Measurements from ENCODE around the gene SEC61A2. TPM values are rescaled to one million over a fixed set of nuclear protein-coding genes. Genes with fewer than 3 reads are reported as not detected.

Gene SEC61A2
- polyA plus RNA-seq, 1 of the 3 experiments (the other 2 are of a cell fraction): 11.9 TPM

GRCh38 chr10:12150163-12150562 lies 20.7 kb downstream of the SEC61A2 start:
- 72% methylated on average over 4 of the region's 4 CpGs for whole genome bisulfite sequencing (ENCODE audit: low lambda C conversion rate)
- no peak for TF ChIP-seq CTCF (IDR thresholded peaks at IDR 0.05)
- no peak for TF ChIP-seq POLR2AphosphoS5 (IDR thresholded peaks at IDR 0.05; ENCODE audit: low read depth, low read length)
- TF ChIP-seq CHD2 (IDR thresholded peaks at IDR 0.05; ENCODE audit: low read length, partially characterized antibody): no peak
- no peak for TF ChIP-seq JUND (IDR thresholded peaks at IDR 0.05)
- no peak for TF ChIP-seq FOSL2 (IDR thresholded peaks at IDR 0.05; ENCODE audit: borderline replicate concordance, low read depth)
- Histone ChIP-seq H2AFZ (ENCODE audit: low read depth) (no peak overlapping the region), H4K20me1 (ENCODE audit: insufficient read depth) (no peaks in the 10 kb centered on the region), H3K9ac (no peak overlapping the region), H3K4me1 (ENCODE audit: control insufficient read depth in 1 of 2, insufficient read depth in 2 of 2, low read depth in 1 of 2, low read length in 1 of 2) (peaks cover 0 to 2% of the 10 kb centered on the region in 2 experiments; a peak in 2 of 4 replicates), H3K4me3 (ENCODE audit: low read depth in 2 of 2, low read length in 1 of 2) (no peak overlapping the region), H3K9me2 (no peaks in the 10 kb centered on the region), H3K27ac (ENCODE audit: low read depth in 2 of 2, low read length in 1 of 2) (no peak overlapping the region), H3K36me3 (replicated peaks in 1 of 2; ENCODE audit: control insufficient read depth in 1 of 2, insufficient read depth in 2 of 2, low read length in 1 of 2) (peaks cover 19 to 33% of the 10 kb centered on the region in 2 experiments), H3K79me2 (ENCODE audit: insufficient read depth) (no peaks in the 10 kb centered on the region; the same call in 1 of the 2 replicates), H3K4me2 (no peak overlapping the region), H3K27me3 (ENCODE audit: insufficient read depth) (no peaks in the 10 kb centered on the region), H3K9me3 (no peaks in the 10 kb centered on the region; the same call in 1 of the 2 replicates), H3F3A (replicated peaks; ENCODE audit: insufficient read depth) (no peaks in the 10 kb centered on the region)
- POLR2A ChIA-PET: no interaction called here
- CTCF ChIA-PET: interaction anchor here (1.2 kb wide), 1 partner anchor 12 kb away, joined by 3 read pairs; no protein-coding TSS in a partner anchor
- no peak for DNase-seq

- ChIA-PET POLR2A (no interaction called here), CTCF (no interaction called here)
- Histone ChIP-seq H3K27ac (ENCODE audit: low read depth in 2 of 2, low read length in 1 of 2) (peak overlapping the region in 1 of 2 experiments; percentile 58; a peak in 1 of 4 replicates), H4K20me1 (ENCODE audit: insufficient read depth) (no peaks in the 10 kb centered on the region), H2AFZ (ENCODE audit: low read depth) (no peak overlapping the region), H3K27me3 (ENCODE audit: insufficient read depth) (no peaks in the 10 kb centered on the region), H3K36me3 (replicated peaks in 1 of 2; ENCODE audit: control insufficient read depth in 1 of 2, insufficient read depth in 2 of 2, low read length in 1 of 2) (peaks cover 37 to 42% of the 10 kb centered on the region in 2 experiments), H3K4me1 (ENCODE audit: control insufficient read depth in 1 of 2, insufficient read depth in 2 of 2, low read depth in 1 of 2, low read length in 1 of 2) (peaks cover 0 to 2% of the 10 kb centered on the region in 2 experiments; a peak in 2 of 4 replicates), H3K9me3 (no peaks in the 10 kb centered on the region; the same call in 1 of the 2 replicates), H3K4me2 (no peak overlapping the region), H3K9me2 (no peaks in the 10 kb centered on the region), H3K9ac (no peak overlapping the region), H3F3A (replicated peaks; ENCODE audit: insufficient read depth) (no peaks in the 10 kb centered on the region), H3K79me2 (ENCODE audit: insufficient read depth) (no peaks in the 10 kb centered on the region), H3K4me3 (ENCODE audit: low read depth in 2 of 2, low read length in 1 of 2) (no peak overlapping the region)
- TF ChIP-seq GATA2 (CRISPR knock-in tag; IDR thresholded peaks at IDR 0.05) (no peak), REST (IDR thresholded peaks at IDR 0.05; ENCODE audit: low read depth, low read length) (peak; percentile 64; the same call in 1 of the 2 replicates)
- DNase-seq: no peak
- WGBS (ENCODE audit: low lambda C conversion rate): 78% methylated on average over 6 of the region's 6 CpGs
Measured at GRCh38 chr10:12154516-12154915, 25.0 kb downstream of the SEC61A2 start.
